GM23338 (cell line): Measurements from ENCODE around the gene IL36RN. TPM values are rescaled to one million over a fixed set of nuclear protein-coding genes. Genes with fewer than 3 reads are reported as not detected.

ENCODE experiments used
- CREB1 ChIP-seq: fragments of 250-450 bp; sonication (Bioruptor Pico); IDR thresholded peaks from 2 replicates; pipeline ENCODE4 v1.5.0; 2020; ENCODE audit warnings: low read depth, mild to moderate bottlenecking, moderate library complexity
- EZH2phosphoT487 ChIP-seq: fragments of 200-600 bp; sonication (generic); IDR thresholded peaks from one replicate; pipeline ENCODE4 v1.8.1; 2018; ENCODE audit warnings: antibody characterized with exemption; ENCODE audit not compliant: unreplicated experiment
- JUNB ChIP-seq: IDR thresholded peaks from one replicate; pipeline ENCODE4 v1.6.1; 2016; ENCODE audit warnings: antibody characterized with exemption; ENCODE audit not compliant: unreplicated experiment
- NANOG ChIP-seq: IDR thresholded peaks from 2 replicates; pipeline ENCODE4 v1.6.1; 2016; ENCODE audit warnings: antibody characterized with exemption, borderline replicate concordance
- STAT1 ChIP-seq: IDR thresholded peaks from one replicate; pipeline ENCODE4 v1.6.1; 2016; ENCODE audit warnings: antibody characterized with exemption; ENCODE audit not compliant: unreplicated experiment
- ZNF114 ChIP-seq: fragments of 250-450 bp; sonication (Bioruptor Pico); IDR thresholded peaks from 2 replicates; pipeline ENCODE4 v1.5.0; 2020; ENCODE audit warnings: mild to moderate bottlenecking, moderate library complexity
- ZNF331 ChIP-seq: fragments of 250-450 bp; sonication (Bioruptor Pico); IDR thresholded peaks from 2 replicates; pipeline ENCODE4 v1.5.0; 2020; ENCODE audit warnings: low read depth, mild to moderate bottlenecking, moderate library complexity
- polyA plus RNA-seq: library from polyadenylated mRNA; unstranded; fragments of >200 nt; fragmentation: Nextera tagmentation; extraction: Ambion mirVana; gene quantifications from 2 replicates; pipeline ENCODE4 v1.2.1, GENCODE V29; 2016
- total RNA-seq: library from RNA; depleted of rRNA; stranded (reverse); fragments of >200 nt; shearing (Covaris generic); gene quantifications from 2 replicates; pipeline ENCODE4 v1.2.3, GENCODE V29; 2014
- TF ChIP-seq, protein P1 (sequence below): fragments of 250-450 bp; sonication (Bioruptor Pico); IDR thresholded peaks from 2 replicates; pipeline ENCODE4 v1.5.0; 2020; ENCODE audit warnings: mild to moderate bottlenecking, moderate library complexity
- TF ChIP-seq, protein P2 (sequence below): IDR thresholded peaks from one replicate; pipeline ENCODE4 v1.6.1; 2018; ENCODE audit warnings: antibody characterized with exemption; ENCODE audit not compliant: unreplicated experiment
- TF ChIP-seq, protein P3 (sequence below): IDR thresholded peaks from 2 replicates; pipeline ENCODE4 v1.6.1; 2016; ENCODE audit warnings: antibody characterized with exemption

Gene IL36RN
- total and polyA plus RNA-seq, 2 experiments from 2014 or later = not detected

DNA sequence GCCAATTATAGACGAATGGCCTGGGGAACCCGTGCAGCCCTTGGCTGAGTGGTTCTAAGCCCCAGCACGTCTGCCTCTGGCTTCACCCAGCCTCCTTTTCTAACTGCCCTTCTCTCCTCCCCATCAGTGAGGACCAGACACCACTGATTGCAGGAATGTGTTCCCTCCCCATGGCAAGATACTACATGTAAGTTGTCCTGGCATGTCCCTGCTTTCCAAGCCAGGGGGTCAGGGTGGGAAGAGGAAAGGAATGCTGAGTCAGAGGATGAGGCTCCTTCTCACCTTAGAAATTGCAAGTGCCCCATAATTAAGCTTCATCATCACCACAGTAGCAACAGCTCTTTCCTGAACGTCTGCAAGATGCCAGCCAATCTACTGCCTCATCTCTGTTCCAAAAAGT, 13.6 kb downstream of the IL36RN start (continued):
- TF ChIP-seq, protein P1, sequence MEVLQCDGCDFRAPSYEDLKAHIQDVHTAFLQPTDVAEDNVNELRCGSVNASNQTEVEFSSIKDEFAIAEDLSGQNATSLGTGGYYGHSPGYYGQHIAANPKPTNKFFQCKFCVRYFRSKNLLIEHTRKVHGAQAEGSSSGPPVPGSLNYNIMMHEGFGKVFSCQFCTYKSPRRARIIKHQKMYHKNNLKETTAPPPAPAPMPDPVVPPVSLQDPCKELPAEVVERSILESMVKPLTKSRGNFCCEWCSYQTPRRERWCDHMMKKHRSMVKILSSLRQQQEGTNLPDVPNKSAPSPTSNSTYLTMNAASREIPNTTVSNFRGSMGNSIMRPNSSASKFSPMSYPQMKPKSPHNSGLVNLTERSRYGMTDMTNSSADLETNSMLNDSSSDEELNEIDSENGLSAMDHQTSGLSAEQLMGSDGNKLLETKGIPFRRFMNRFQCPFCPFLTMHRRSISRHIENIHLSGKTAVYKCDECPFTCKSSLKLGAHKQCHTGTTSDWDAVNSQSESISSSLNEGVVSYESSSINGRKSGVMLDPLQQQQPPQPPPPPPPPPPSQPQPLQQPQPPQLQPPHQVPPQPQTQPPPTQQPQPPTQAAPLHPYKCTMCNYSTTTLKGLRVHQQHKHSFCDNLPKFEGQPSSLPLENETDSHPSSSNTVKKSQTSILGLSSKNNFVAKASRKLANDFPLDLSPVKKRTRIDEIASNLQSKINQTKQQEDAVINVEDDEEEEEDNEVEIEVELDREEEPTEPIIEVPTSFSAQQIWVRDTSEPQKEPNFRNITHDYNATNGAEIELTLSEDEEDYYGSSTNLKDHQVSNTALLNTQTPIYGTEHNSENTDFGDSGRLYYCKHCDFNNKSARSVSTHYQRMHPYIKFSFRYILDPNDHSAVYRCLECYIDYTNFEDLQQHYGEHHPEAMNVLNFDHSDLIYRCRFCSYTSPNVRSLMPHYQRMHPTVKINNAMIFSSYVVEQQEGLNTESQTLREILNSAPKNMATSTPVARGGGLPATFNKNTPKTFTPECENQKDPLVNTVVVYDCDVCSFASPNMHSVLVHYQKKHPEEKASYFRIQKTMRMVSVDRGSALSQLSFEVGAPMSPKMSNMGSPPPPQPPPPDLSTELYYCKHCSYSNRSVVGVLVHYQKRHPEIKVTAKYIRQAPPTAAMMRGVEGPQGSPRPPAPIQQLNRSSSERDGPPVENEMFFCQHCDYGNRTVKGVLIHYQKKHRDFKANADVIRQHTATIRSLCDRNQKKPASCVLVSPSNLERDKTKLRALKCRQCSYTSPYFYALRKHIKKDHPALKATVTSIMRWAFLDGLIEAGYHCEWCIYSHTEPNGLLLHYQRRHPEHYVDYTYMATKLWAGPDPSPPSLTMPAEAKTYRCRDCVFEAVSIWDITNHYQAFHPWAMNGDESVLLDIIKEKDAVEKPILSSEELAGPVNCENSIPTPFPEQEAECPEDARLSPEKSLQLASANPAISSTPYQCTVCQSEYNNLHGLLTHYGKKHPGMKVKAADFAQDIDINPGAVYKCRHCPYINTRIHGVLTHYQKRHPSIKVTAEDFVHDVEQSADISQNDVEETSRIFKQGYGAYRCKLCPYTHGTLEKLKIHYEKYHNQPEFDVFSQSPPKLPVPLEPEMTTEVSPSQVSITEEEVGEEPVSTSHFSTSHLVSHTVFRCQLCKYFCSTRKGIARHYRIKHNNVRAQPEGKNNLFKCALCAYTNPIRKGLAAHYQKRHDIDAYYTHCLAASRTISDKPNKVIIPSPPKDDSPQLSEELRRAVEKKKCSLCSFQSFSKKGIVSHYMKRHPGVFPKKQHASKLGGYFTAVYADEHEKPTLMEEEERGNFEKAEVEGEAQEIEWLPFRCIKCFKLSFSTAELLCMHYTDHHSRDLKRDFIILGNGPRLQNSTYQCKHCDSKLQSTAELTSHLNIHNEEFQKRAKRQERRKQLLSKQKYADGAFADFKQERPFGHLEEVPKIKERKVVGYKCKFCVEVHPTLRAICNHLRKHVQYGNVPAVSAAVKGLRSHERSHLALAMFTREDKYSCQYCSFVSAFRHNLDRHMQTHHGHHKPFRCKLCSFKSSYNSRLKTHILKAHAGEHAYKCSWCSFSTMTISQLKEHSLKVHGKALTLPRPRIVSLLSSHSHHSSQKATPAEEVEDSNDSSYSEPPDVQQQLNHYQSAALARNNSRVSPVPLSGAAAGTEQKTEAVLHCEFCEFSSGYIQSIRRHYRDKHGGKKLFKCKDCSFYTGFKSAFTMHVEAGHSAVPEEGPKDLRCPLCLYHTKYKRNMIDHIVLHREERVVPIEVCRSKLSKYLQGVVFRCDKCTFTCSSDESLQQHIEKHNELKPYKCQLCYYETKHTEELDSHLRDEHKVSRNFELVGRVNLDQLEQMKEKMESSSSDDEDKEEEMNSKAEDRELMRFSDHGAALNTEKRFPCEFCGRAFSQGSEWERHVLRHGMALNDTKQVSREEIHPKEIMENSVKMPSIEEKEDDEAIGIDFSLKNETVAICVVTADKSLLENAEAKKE (CRISPR knock-in tag) = no peak
- TF ChIP-seq STAT1 (no peak), ZNF331 (CRISPR knock-in tag) (no peak), ZNF114 (CRISPR knock-in tag) (no peak), EZH2phosphoT487 (no peak), CREB1 (CRISPR knock-in tag) (no peak), NANOG (no peak), JUNB (no peak)
- TF ChIP-seq, protein P2, sequence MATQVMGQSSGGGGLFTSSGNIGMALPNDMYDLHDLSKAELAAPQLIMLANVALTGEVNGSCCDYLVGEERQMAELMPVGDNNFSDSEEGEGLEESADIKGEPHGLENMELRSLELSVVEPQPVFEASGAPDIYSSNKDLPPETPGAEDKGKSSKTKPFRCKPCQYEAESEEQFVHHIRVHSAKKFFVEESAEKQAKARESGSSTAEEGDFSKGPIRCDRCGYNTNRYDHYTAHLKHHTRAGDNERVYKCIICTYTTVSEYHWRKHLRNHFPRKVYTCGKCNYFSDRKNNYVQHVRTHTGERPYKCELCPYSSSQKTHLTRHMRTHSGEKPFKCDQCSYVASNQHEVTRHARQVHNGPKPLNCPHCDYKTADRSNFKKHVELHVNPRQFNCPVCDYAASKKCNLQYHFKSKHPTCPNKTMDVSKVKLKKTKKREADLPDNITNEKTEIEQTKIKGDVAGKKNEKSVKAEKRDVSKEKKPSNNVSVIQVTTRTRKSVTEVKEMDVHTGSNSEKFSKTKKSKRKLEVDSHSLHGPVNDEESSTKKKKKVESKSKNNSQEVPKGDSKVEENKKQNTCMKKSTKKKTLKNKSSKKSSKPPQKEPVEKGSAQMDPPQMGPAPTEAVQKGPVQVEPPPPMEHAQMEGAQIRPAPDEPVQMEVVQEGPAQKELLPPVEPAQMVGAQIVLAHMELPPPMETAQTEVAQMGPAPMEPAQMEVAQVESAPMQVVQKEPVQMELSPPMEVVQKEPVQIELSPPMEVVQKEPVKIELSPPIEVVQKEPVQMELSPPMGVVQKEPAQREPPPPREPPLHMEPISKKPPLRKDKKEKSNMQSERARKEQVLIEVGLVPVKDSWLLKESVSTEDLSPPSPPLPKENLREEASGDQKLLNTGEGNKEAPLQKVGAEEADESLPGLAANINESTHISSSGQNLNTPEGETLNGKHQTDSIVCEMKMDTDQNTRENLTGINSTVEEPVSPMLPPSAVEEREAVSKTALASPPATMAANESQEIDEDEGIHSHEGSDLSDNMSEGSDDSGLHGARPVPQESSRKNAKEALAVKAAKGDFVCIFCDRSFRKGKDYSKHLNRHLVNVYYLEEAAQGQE = no peak
- TF ChIP-seq, protein P3, sequence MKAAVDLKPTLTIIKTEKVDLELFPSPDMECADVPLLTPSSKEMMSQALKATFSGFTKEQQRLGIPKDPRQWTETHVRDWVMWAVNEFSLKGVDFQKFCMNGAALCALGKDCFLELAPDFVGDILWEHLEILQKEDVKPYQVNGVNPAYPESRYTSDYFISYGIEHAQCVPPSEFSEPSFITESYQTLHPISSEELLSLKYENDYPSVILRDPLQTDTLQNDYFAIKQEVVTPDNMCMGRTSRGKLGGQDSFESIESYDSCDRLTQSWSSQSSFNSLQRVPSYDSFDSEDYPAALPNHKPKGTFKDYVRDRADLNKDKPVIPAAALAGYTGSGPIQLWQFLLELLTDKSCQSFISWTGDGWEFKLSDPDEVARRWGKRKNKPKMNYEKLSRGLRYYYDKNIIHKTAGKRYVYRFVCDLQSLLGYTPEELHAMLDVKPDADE = no peak
